Activated CD4-positive, alpha-beta T cell treated with anti-CD3 and anti-CD28 coated beads for 36 hours (primary cell): ENCODE measurements around the gene SPTBN2. TPM values are rescaled to one million over a fixed set of nuclear protein-coding genes. Genes with fewer than 3 reads are reported as not detected.
A peak's percentile ranks its signal among the peaks of the same experiment; 100 is the strongest.

Source experiments
- ATAC-seq: fragments of 200-7000 bp; cut with Tn5 transposase; one replicate; pipeline ENCODE4 v1.10.0; 2021; ENCODE audit warnings: mild to moderate bottlenecking, moderate library complexity
- CTCF ChIA-PET: fragments of 350-600 bp; sonication (Branson Sonifier 250); formaldehyde crosslinking; loops from one replicate; lab custom pipeline; 2021; ENCODE audit warnings: antibody characterized with exemption; lab: Charles Lee
- POLR2A ChIA-PET: fragments of 350-600 bp; sonication (Branson Sonifier 250); formaldehyde crosslinking; loops from one replicate; lab custom pipeline; 2021; ENCODE audit warnings: antibody characterized with exemption, inconsistent platforms; lab: Charles Lee
- DNase-seq: peaks from one replicate; pipeline ENCODE4 v3.0.0-alpha.2; 2020
- H3K27ac Mint-ChIP-seq: one replicate; pipeline ENCODE4 v1.8.0; 2021; ENCODE audit warnings: mixed read lengths
- H3K27me3 Mint-ChIP-seq: one replicate; pipeline ENCODE4 v1.8.0; 2021; ENCODE audit warnings: mixed read lengths
- H3K36me3 Mint-ChIP-seq: one replicate; pipeline ENCODE4 v1.8.0; 2021; ENCODE audit warnings: low read depth, mixed read lengths
- H3K4me1 Mint-ChIP-seq: one replicate; pipeline ENCODE4 v1.8.0; 2021; ENCODE audit warnings: mixed read lengths
- H3K4me3 Mint-ChIP-seq: one replicate; pipeline ENCODE4 v1.8.0; 2021; ENCODE audit warnings: mild to moderate bottlenecking, moderate library complexity, mixed read lengths
- H3K9me3 Mint-ChIP-seq: one replicate; pipeline ENCODE4 v1.8.0; 2021; ENCODE audit warnings: low read depth, mixed read lengths
- intact Hi-C, 2 experiments: fragments of 100-400 bp; cut with DNase I in 1 of 2; cut with micrococcal nuclease in 1 of 2; formaldehyde crosslinking; loops; one replicate each; pipeline versions ENCODE4 v1.14.2 to v1.15.1; 2022 to 2024; cut with DNase I, micrococcal nuclease
- total RNA-seq, 2 experiments: library from RNA; stranded (reverse); gene quantifications; one replicate each; pipeline ENCODE4 v1.2.3, GENCODE V29; 2021

The SPTBN2 gene
- 1 to 10 TPM; 1.3 to 1.6 TPM for total RNA-seq

DNA sequence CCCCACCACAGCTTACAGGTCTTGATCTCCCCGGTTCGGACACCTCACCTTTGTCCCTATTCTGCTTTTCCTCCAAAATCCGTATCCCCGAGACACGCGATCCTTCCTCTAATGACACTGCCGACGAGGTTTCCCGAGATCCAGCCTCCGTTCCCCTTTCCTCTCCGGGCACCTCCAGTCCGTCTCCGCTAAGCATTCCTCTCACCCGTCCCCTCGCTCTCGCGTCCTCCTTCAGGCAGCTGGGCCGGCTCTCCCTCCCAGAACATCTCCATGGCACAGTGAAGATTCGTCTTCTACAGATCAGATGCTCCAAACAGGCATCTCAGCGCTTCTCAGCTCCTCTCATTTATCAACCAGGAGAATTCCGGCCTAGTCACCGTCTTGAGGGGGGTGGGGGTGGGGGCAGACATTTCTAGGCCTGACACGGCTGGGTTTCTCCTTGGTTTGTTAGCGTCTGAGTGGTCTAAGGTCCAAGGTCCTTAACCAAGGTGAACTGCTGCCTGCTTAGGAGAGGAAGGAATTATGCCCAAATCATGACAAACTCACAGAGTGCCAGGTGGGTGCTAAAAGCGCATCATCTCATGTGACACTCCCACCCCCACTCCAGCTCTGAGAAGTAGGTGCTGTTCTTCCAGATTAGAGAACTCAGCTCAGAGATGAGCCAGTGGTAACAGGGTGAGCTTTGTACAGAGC, at the start of gene SPTBN2:
SPTBN2 (minus strand) TSS at position 524 of the 693 bp plus-strand sequence. CDS start 7,976 bp downstream, outside the sequence.
- no peak for DNase-seq
- intact Hi-C loops, result no loop called here
- peak within 1 kb of the TSS; percentile 45 for H3K27ac Mint-ChIP-seq
- H3K9me3 Mint-ChIP-seq, result no peaks in the 10 kb centered on the region
- ChIA-PET CTCF (interaction anchor here (1.7 kb wide), 1 partner anchor 35 kb away, joined by 5 read pairs; no protein-coding TSS in a partner anchor), POLR2A (no interaction called here)
- H3K4me3 Mint-ChIP-seq, result peak within 1 kb of the TSS; percentile 70
- H3K4me1 Mint-ChIP-seq, result peaks cover 11% of the 10 kb centered on the region
- H3K36me3 Mint-ChIP-seq, result no peaks in the 10 kb centered on the region
- ATAC-seq, result peak; percentile 18
- H3K27me3 Mint-ChIP-seq, result peaks cover 46% of the 10 kb centered on the region

DNA sequence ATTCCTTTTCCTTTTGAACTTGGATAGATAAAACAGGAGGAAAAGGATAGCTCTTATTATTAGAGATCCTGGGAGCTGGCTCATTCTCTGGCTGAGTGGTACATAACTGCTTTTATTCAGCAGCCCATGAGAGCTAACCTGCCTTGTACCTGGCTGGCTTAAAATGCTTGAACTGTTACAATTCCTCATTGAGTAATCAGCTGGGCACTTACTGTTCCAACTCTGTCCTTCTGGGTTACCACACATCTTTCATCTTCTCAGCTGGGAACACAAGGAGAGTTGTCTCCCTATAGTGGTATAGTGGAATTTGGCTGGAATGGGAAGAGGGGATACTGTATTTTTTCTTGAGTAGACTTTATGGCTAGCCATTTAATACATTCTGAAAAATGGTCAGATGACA, 39.8 kb upstream of the SPTBN2 start:
- H3K4me3 Mint-ChIP-seq, result no peak overlapping the region
- no peak overlapping the region for H3K27ac Mint-ChIP-seq
- POLR2A ChIA-PET, result no interaction called here
- no peaks in the 10 kb centered on the region for H3K27me3 Mint-ChIP-seq
- CTCF ChIA-PET, result interaction anchor here (0.6 to 0.7 kb wide), 4 partner anchors 54 to 486 kb away, joined by 3 to 4 read pairs (median 3); no protein-coding TSS in a partner anchor
- H3K36me3 Mint-ChIP-seq, result no peaks in the 10 kb centered on the region
- ATAC-seq (no peak), DNase-seq (no peak)
- H3K9me3 Mint-ChIP-seq, result no peaks in the 10 kb centered on the region
- H3K4me1 Mint-ChIP-seq, result no peaks in the 10 kb centered on the region
- intact Hi-C loops, result no loop called here

DNA sequence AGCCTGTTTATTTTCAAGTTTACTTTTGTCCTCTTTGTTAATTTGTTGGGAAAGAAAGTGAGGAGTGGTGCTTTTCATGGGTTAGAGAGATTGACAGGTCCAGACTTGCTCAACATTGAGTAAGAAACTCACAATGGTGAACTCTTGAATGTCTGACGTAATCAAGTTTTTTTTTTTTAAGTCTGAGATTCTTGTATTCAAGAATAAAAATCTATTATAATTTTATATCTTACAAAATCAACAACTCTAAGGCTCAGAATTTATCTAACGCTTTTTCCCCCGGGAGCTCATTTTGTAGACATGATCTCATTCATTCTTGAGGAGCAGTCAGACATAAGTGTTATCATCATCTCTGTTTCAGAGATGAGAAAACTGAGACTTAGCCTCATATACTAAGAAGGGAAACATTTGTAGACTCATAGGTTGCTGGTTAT, 39.1 kb upstream of the SPTBN2 start:
- DNase-seq (no peak), ATAC-seq (no peak)
- Mint-ChIP-seq H3K36me3 (no peaks in the 10 kb centered on the region), H3K27ac (no peak overlapping the region), H3K4me3 (no peak overlapping the region), H3K4me1 (no peaks in the 10 kb centered on the region), H3K9me3 (no peaks in the 10 kb centered on the region), H3K27me3 (no peaks in the 10 kb centered on the region)
- POLR2A ChIA-PET, result no interaction called here
- intact Hi-C loops, result no loop called here
- CTCF ChIA-PET, result interaction anchor here (0.6 to 0.8 kb wide), 6 partner anchors 38 to 259 kb away, joined by 3 to 4 read pairs (median 3); no protein-coding TSS in a partner anchor

GRCh38 chr11:66767666-66768065, 38.6 kb upstream of the SPTBN2 start:
- Mint-ChIP-seq H3K27ac (no peak overlapping the region), H3K27me3 (no peaks in the 10 kb centered on the region), H3K36me3 (peaks cover under 1% of the 10 kb centered on the region), H3K4me3 (no peak overlapping the region), H3K4me1 (no peaks in the 10 kb centered on the region), H3K9me3 (no peaks in the 10 kb centered on the region)
- POLR2A ChIA-PET, result no interaction called here
- CTCF ChIA-PET, result interaction anchor here (0.6 to 0.8 kb wide), 3 partner anchors 38 to 74 kb away, joined by 3 to 4 read pairs (median 3); no protein-coding TSS in a partner anchor
- no peak for ATAC-seq
- no peak for DNase-seq
- intact Hi-C loops, result no loop called here

- POLR2A ChIA-PET, result no interaction called here
- intact Hi-C loops, result no loop called here
- Mint-ChIP-seq H3K4me3 (no peak overlapping the region), H3K27ac (no peak overlapping the region), H3K4me1 (no peaks in the 10 kb centered on the region), H3K27me3 (no peaks in the 10 kb centered on the region), H3K36me3 (peaks cover 2% of the 10 kb centered on the region), H3K9me3 (no peaks in the 10 kb centered on the region)
- ATAC-seq (no peak), DNase-seq (no peak)
- CTCF ChIA-PET, result interaction anchor here (1.0 to 1.7 kb wide), 4 partner anchors 8 to 71 kb away, joined by 3 to 4 read pairs (median 3); no protein-coding TSS in a partner anchor
Observed at GRCh38 chr11:66766681-66767080, 37.7 kb upstream of the SPTBN2 start.

GRCh38 chr11:66762088-66762487, 33.1 kb upstream of the SPTBN2 start:
- Mint-ChIP-seq H3K36me3 (peaks cover 5% of the 10 kb centered on the region), H3K27ac (no peak overlapping the region), H3K27me3 (no peaks in the 10 kb centered on the region), H3K9me3 (no peaks in the 10 kb centered on the region), H3K4me1 (no peaks in the 10 kb centered on the region), H3K4me3 (no peak overlapping the region)
- POLR2A ChIA-PET, result no interaction called here
- no peak for DNase-seq
- no peak for ATAC-seq
- intact Hi-C loops, result no loop called here
- CTCF ChIA-PET, result no interaction called here

DNA sequence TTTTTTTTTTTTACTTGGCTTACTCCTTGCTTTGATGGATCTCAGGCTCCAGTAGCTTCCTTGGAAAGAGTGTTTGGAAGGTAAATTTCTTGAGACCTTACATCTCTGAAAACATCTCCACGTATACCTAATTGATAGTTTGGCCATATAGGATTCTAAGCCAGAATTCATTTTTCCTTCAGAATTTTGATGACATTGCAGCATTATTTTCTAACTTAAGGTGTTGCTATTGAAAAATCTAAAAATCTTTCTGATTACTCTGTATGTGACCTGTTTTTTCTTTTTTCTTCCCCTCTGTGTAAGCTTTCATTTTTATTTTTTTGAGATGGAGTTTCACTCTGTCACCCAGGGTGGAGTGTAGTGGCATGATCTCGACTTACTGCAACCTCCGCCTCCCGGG, 23.1 kb upstream of the SPTBN2 start:
- H3K36me3 Mint-ChIP-seq, result no peaks in the 10 kb centered on the region
- no peak overlapping the region for H3K4me3 Mint-ChIP-seq
- no peak for ATAC-seq
- H3K4me1 Mint-ChIP-seq, result no peaks in the 10 kb centered on the region
- CTCF ChIA-PET, result interaction anchor here (0.8 kb wide), 1 partner anchor 36 kb away, joined by 4 read pairs; no protein-coding TSS in a partner anchor
- POLR2A ChIA-PET, result no interaction called here
- no peaks in the 10 kb centered on the region for H3K27me3 Mint-ChIP-seq
- no peaks in the 10 kb centered on the region for H3K9me3 Mint-ChIP-seq
- no peak overlapping the region for H3K27ac Mint-ChIP-seq
- DNase-seq, result no peak
- intact Hi-C loops, result no loop called here

- H3K9me3 Mint-ChIP-seq, result no peaks in the 10 kb centered on the region
- ATAC-seq (no peak), DNase-seq (no peak)
- H3K4me3 Mint-ChIP-seq, result no peak overlapping the region
- ChIA-PET POLR2A (no interaction called here), CTCF (interaction anchor here (0.8 to 2.4 kb wide), 3 partner anchors 12 to 71 kb away, joined by 3 to 6 read pairs (median 4); no protein-coding TSS in a partner anchor)
- no peaks in the 10 kb centered on the region for H3K27me3 Mint-ChIP-seq
- intact Hi-C loops, result loop anchor here in 1 of 2 experiments (5.0 kb wide), 1 partner anchor 93 kb away; the partner anchor contains the start of gene RCE1
- H3K4me1 Mint-ChIP-seq, result peaks cover 5% of the 10 kb centered on the region
- H3K27ac Mint-ChIP-seq, result no peak overlapping the region
- no peaks in the 10 kb centered on the region for H3K36me3 Mint-ChIP-seq
Observed at GRCh38 chr11:66749091-66749490, 20.1 kb upstream of the SPTBN2 start.

DNA sequence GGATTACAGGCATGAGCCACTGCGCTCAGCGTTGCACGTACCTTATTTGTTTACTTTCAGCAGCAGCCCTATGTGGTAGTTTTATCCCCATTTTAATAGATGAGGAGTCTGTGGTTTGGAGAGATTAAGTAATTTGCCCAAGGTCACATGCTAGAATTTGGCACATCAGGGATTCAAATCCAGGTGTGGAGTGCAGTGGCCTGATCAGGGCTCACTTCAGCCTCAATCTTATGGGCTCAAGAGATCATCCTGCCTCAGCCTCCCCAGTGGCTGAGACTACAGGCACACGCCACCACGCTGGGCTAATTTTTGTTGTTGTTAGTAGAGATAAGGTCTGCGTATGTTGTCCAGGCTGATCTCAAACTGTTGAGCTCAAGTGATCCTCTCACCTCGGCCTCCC, 18.5 kb upstream of the SPTBN2 start:
- Mint-ChIP-seq H3K4me3 (no peak overlapping the region), H3K27ac (no peak overlapping the region), H3K9me3 (no peaks in the 10 kb centered on the region), H3K4me1 (peaks cover 7% of the 10 kb centered on the region), H3K27me3 (no peaks in the 10 kb centered on the region), H3K36me3 (no peaks in the 10 kb centered on the region)
- DNase-seq (no peak), ATAC-seq (no peak)
- ChIA-PET CTCF (interaction anchor here (0.7 to 2.4 kb wide), 3 partner anchors 21 to 359 kb away, joined by 3 to 6 read pairs (median 3); partner anchors contain the start of gene PELI3), POLR2A (no interaction called here)
- intact Hi-C loops, result loop anchor here in 1 of 2 experiments (5.0 kb wide), 1 partner anchor 95 kb away; the partner anchor contains the start of gene RCE1

- H3K4me3 Mint-ChIP-seq, result peak overlapping the region; percentile 95
- intact Hi-C loops, result loop anchor here (2.0 to 5.0 kb wide), 3 partner anchors 51 to 153 kb away; partner anchors contain the start of genes CCDC87 (in 1 of the 2), CCS (in 1 of the 2) and RCE1 (in 1 of the 2)
- CTCF ChIA-PET, result no interaction called here
- peak overlapping the region; percentile 63 for H3K27ac Mint-ChIP-seq
- DNase-seq (peak; percentile 72), ATAC-seq (peak; percentile 60)
- peaks cover 7% of the 10 kb centered on the region for H3K9me3 Mint-ChIP-seq
- H3K4me1 Mint-ChIP-seq, result peaks cover 7% of the 10 kb centered on the region
- POLR2A ChIA-PET, result no interaction called here
- H3K27me3 Mint-ChIP-seq, result no peaks in the 10 kb centered on the region
- H3K36me3 Mint-ChIP-seq, result no peaks in the 10 kb centered on the region
Observed at GRCh38 chr11:66745356-66746235, 16.6 kb upstream of the SPTBN2 start.
